Liver (tissue), 9 donors: ENCODE results near the gene DERL2. TPM values are rescaled to one million over a fixed set of nuclear protein-coding genes. Genes with fewer than 3 reads are reported as not detected.

Experiments used
- DNase-seq: peaks from one replicate; pipeline ENCODE4 v3.0.0-alpha.2; 2017; ENCODE audit warnings: low spot score
- H3K27ac ChIP-seq, 2 donors: one replicate each; pipeline ENCODE4 v1.7.0; 2013; ENCODE audit warnings: inconsistent platforms in 2 of 2, low read length in 2 of 2, control low read depth in 1 of 2, low read depth in 1 of 2, mild to moderate bottlenecking in 1 of 2
- H3K27me3 ChIP-seq, 4 donors: one replicate each; pipeline versions ENCODE4 v1.6.1 to v1.7.0; 2013; ENCODE audit warnings: low read length in 3 of 4, inconsistent platforms in 1 of 4, mild to moderate bottlenecking in 1 of 4, moderate library complexity in 1 of 4; ENCODE audit not compliant: control insufficient read depth in 4 of 4, insufficient read depth in 4 of 4
- H3K36me3 ChIP-seq, 4 donors: one replicate each; pipeline versions ENCODE4 v1.6.1 to v1.7.0; 2013; ENCODE audit warnings: low read length in 3 of 4, mild to moderate bottlenecking in 3 of 4, low read depth in 1 of 4, moderate library complexity in 1 of 4; ENCODE audit not compliant: control insufficient read depth in 4 of 4, insufficient read depth in 3 of 4
- H3K4me1 ChIP-seq, 4 donors: one replicate each; pipeline versions ENCODE4 v1.6.1 to v1.7.0; 2013; ENCODE audit warnings: low read length in 3 of 4, mild to moderate bottlenecking in 3 of 4, moderate library complexity in 1 of 4; ENCODE audit not compliant: control insufficient read depth in 4 of 4, insufficient read depth in 4 of 4
- H3K4me3 ChIP-seq, 3 donors: one replicate each; pipeline versions ENCODE4 v1.6.1 to v1.7.0; 2013; ENCODE audit warnings: low read length in 3 of 3, control low read depth in 1 of 3, low read depth in 1 of 3, mild to moderate bottlenecking in 1 of 3
- H3K9ac ChIP-seq, 2 donors: one replicate each; pipeline ENCODE4 v1.7.0; 2013; ENCODE audit warnings: low read length in 2 of 2, mild to moderate bottlenecking in 2 of 2, moderate library complexity in 2 of 2, control low read depth in 1 of 2, low read depth in 1 of 2
- H3K9me3 ChIP-seq, 4 donors: one replicate each; pipeline versions ENCODE4 v1.6.1 to v1.7.0; 2013; ENCODE audit warnings: low read length in 3 of 4; ENCODE audit not compliant: control insufficient read depth in 4 of 4
- ATF3 ChIP-seq: IDR thresholded peaks from 2 replicates; pipeline ENCODE4 v1.6.1; 2016; ENCODE audit warnings: antibody characterized with exemption
- EGR1 ChIP-seq, 2 donors: IDR thresholded peaks; 2 replicates each; pipeline ENCODE4 v1.6.1; 2016 to 2018; ENCODE audit warnings: antibody characterized with exemption in 2 of 2, low read depth in 2 of 2
- FOXA1 ChIP-seq: IDR thresholded peaks from 2 replicates; pipeline ENCODE4 v1.6.1; 2016; ENCODE audit warnings: antibody characterized with exemption
- FOXA2 ChIP-seq: IDR thresholded peaks from 2 replicates; pipeline ENCODE4 v1.6.1; 2016; ENCODE audit warnings: antibody characterized with exemption
- GABPA ChIP-seq, 2 donors: IDR thresholded peaks in 1 of 2; conservative IDR thresholded peaks in 1 of 2; 2 replicates each; pipeline ENCODE4 v1.6.1; 2016; ENCODE audit warnings: antibody characterized with exemption in 2 of 2, mild to moderate bottlenecking in 1 of 2, moderate library complexity in 1 of 2
- HNF4A ChIP-seq, 2 donors: conservative IDR thresholded peaks; 2 replicates each; pipeline ENCODE4 v1.6.1; 2016; ENCODE audit warnings: antibody characterized with exemption in 2 of 2, mild to moderate bottlenecking in 2 of 2
- HNF4G ChIP-seq: IDR thresholded peaks from 2 replicates; pipeline ENCODE4 v1.6.1; 2016; ENCODE audit warnings: antibody characterized with exemption
- JUND ChIP-seq, 2 donors: IDR thresholded peaks; 2 replicates each; pipeline ENCODE4 v1.6.1; 2016; ENCODE audit warnings: antibody characterized with exemption in 2 of 2
- NR2F2 ChIP-seq: IDR thresholded peaks from 2 replicates; pipeline ENCODE4 v1.6.1; 2016; ENCODE audit warnings: antibody characterized with exemption
- RAD21 ChIP-seq, 2 donors: IDR thresholded peaks; 2 replicates each; pipeline ENCODE4 v1.6.1; 2016; ENCODE audit warnings: antibody characterized with exemption in 2 of 2, mild to moderate bottlenecking in 2 of 2
- REST ChIP-seq: IDR thresholded peaks from 2 replicates; pipeline ENCODE4 v1.6.1; 2016; ENCODE audit warnings: antibody characterized with exemption, mild to moderate bottlenecking
- RXRA ChIP-seq, 2 donors: IDR thresholded peaks; 2 replicates each; pipeline ENCODE4 v1.6.1; 2017 to 2018; ENCODE audit warnings: antibody characterized with exemption in 2 of 2, mild to moderate bottlenecking in 1 of 2
- SP1 ChIP-seq: IDR thresholded peaks from 2 replicates; pipeline ENCODE4 v1.6.1; 2018; ENCODE audit warnings: antibody characterized with exemption, mild to moderate bottlenecking
- TAF1 ChIP-seq: conservative IDR thresholded peaks from 2 replicates; pipeline ENCODE4 v1.6.1; 2016; ENCODE audit warnings: antibody characterized with exemption, mild to moderate bottlenecking
- YY1 ChIP-seq: IDR thresholded peaks from 2 replicates; pipeline ENCODE4 v1.6.1; 2016; ENCODE audit warnings: antibody characterized with exemption, mild to moderate bottlenecking
- ZBTB33 ChIP-seq: IDR thresholded peaks from 2 replicates; pipeline ENCODE4 v1.6.1; 2016; ENCODE audit warnings: antibody characterized with exemption
- WGBS: extraction: QIAGEN DNeasy Blood & Tissue Kit; methylation state at CpG from one replicate; pipeline ENCODE4 v1.1.7; 2013; 5-methylcytosine and 5-hydroxymethylcytosine counted together
- polyA plus RNA-seq, 2 donors: library from polyadenylated mRNA; stranded (reverse) in 1 of 2; unstranded in 1 of 2; fragments of 200-250 nt in 1 of 2; fragments of >200 nt in 1 of 2; fragmentation: Nextera tagmentation in 1 of 2; extraction: Ambion mirVana in 1 of 2; gene quantifications; one replicate each; pipeline versions ENCODE4 v1.2.1 to v1.2.3, GENCODE V29; 2013 to 2015
- total RNA-seq, 2 donors: library from RNA; depleted of rRNA; stranded (reverse); fragments of >200 nt; gene quantifications; one replicate each; pipeline ENCODE4 v1.2.3, GENCODE V29; 2014
- TF ChIP-seq, protein P1 (sequence below): fragments of 150-350 bp; IDR thresholded peaks from 2 replicates; pipeline ENCODE4 v1.5.1; 2017; ENCODE audit warnings: improper control_type of control experiment, low read depth, low read length; ENCODE audit not compliant: missing input control
- TF ChIP-seq, protein P2 (sequence below): IDR thresholded peaks from 2 replicates; pipeline ENCODE4 v1.6.1; 2016; ENCODE audit warnings: antibody characterized with exemption
- donor health status: healthy.
- donor health status: healthy.
- donor health status: healthy.
- donor health status: healthy.
- donor health status: healthy.

The DERL2 gene
- total and polyA plus RNA-seq, 4 donors: 35.8 to 75.3 (median 45.9) TPM

GRCh38 chr17:5516060-5516792, 30.2 kb upstream of the DERL2 start:
- TF ChIP-seq SP1: no peak
- no peak for TF ChIP-seq EGR1 (IDR thresholded peaks at IDR 0.05; ENCODE audit: low read depth in 2 of 2)
- TF ChIP-seq, protein P1, sequence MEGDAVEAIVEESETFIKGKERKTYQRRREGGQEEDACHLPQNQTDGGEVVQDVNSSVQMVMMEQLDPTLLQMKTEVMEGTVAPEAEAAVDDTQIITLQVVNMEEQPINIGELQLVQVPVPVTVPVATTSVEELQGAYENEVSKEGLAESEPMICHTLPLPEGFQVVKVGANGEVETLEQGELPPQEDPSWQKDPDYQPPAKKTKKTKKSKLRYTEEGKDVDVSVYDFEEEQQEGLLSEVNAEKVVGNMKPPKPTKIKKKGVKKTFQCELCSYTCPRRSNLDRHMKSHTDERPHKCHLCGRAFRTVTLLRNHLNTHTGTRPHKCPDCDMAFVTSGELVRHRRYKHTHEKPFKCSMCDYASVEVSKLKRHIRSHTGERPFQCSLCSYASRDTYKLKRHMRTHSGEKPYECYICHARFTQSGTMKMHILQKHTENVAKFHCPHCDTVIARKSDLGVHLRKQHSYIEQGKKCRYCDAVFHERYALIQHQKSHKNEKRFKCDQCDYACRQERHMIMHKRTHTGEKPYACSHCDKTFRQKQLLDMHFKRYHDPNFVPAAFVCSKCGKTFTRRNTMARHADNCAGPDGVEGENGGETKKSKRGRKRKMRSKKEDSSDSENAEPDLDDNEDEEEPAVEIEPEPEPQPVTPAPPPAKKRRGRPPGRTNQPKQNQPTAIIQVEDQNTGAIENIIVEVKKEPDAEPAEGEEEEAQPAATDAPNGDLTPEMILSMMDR: no peak
- no peak for TF ChIP-seq FOXA2
- Histone ChIP-seq H3K27ac (no peak overlapping the region), H3K4me1 (no peaks in the 10 kb centered on the region), H3K4me3 (no peak overlapping the region), H3K27me3 (no peaks in the 10 kb centered on the region), H3K9me3 (no peaks in the 10 kb centered on the region), H3K9ac (no peak overlapping the region), H3K36me3 (no peaks in the 10 kb centered on the region)
- no peak for DNase-seq
- 58% methylated on average over 5 of the region's 5 CpGs for WGBS

DNA sequence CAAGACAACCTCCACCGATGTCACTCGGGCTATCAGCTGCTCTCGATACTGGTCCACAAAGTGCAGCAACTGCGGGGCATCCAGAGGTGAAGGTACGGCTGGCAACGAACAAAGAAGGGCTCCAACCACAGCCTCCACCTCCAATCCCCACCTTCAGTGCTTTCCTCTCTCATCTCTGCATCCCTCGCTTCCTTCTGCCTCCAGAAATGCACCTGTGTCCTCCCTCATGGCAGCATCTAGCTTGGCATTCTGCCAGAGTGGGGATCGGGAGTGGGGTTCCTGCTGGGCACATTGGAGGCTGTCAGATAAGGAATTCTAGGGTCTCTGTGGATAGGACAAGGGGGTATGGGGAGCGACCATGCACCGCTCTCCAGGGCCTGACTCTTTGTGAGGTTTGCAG, 29.0 kb upstream of the DERL2 start:
- H3K36me3 ChIP-seq: no peaks in the 10 kb centered on the region
- H3K27me3 ChIP-seq: no peaks in the 10 kb centered on the region
- H3K9me3 ChIP-seq: no peaks in the 10 kb centered on the region
- no peak for DNase-seq
- WGBS: 92% methylated on average over 10 of the region's 10 CpGs
- H3K4me3 ChIP-seq: no peak overlapping the region
- no peak overlapping the region for H3K27ac ChIP-seq
- TF ChIP-seq SP1: no peak
- TF ChIP-seq RAD21 (IDR thresholded peaks at IDR 0.05): no peak
- TF ChIP-seq ATF3: no peak
- TF ChIP-seq, protein P1: no peak
- TF ChIP-seq ZBTB33: no peak
- TF ChIP-seq FOXA1: no peak
- no peak for TF ChIP-seq HNF4G
- TF ChIP-seq, protein P2, sequence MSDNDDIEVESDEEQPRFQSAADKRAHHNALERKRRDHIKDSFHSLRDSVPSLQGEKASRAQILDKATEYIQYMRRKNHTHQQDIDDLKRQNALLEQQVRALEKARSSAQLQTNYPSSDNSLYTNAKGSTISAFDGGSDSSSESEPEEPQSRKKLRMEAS: no peak
- TF ChIP-seq EGR1 (IDR thresholded peaks at IDR 0.05; ENCODE audit: low read depth in 2 of 2): no peak
- no peak for TF ChIP-seq HNF4A (conservative IDR thresholded peaks at IDR 0.05)
- no peak for TF ChIP-seq YY1
- TF ChIP-seq TAF1: no peak
- no peak for TF ChIP-seq REST
- no peak for TF ChIP-seq FOXA2
- TF ChIP-seq RXRA (IDR thresholded peaks at IDR 0.05): no peak
- TF ChIP-seq JUND (IDR thresholded peaks at IDR 0.05): no peak
- no peak for TF ChIP-seq GABPA (IDR thresholded peaks at IDR 0.05 in 1 of 2, conservative IDR thresholded peaks at IDR 0.05 in 1 of 2)
- TF ChIP-seq NR2F2: no peak
- no peak overlapping the region for H3K9ac ChIP-seq
- no peaks in the 10 kb centered on the region for H3K4me1 ChIP-seq
